ENCODE measurements around the gene SEC16A. TPM values are rescaled to one million over a fixed set of nuclear protein-coding genes. Genes with fewer than 3 reads are reported as not detected.

The SEC16A gene
- total RNA-seq, 1 donor from 2014 or later = 64.5 TPM

- no peak for DNase-seq (ENCODE audit: low read depth)
- Histone ChIP-seq H3K4me3 (ENCODE audit: low read depth, low read length) (no peak overlapping the region), H3K27me3 (ENCODE audit: control insufficient read depth, insufficient read depth, low read length) (no peaks in the 10 kb centered on the region), H3K36me3 (ENCODE audit: control insufficient read depth, insufficient read depth, low read length) (peaks cover 1% of the 10 kb centered on the region)
- no peak for TF ChIP-seq CTCF (IDR thresholded peaks at IDR 0.05; ENCODE audit: insufficient read depth, low read length, poor library complexity, severe bottlenecking)
Measured at GRCh38 chr9:136515276-136515675, 32.4 kb upstream of the SEC16A start.

GRCh38 chr9:136514022-136514714 lies 31.3 kb upstream of the SEC16A start:
- no peak for DNase-seq (ENCODE audit: low read depth)
- H3K27me3 ChIP-seq (ENCODE audit: control insufficient read depth, insufficient read depth, low read length) = no peaks in the 10 kb centered on the region
- no peak overlapping the region for H3K4me3 ChIP-seq (ENCODE audit: low read depth, low read length)
- H3K36me3 ChIP-seq (ENCODE audit: control insufficient read depth, insufficient read depth, low read length) = peaks cover 1% of the 10 kb centered on the region
- TF ChIP-seq CTCF (IDR thresholded peaks at IDR 0.05; ENCODE audit: insufficient read depth, low read length, poor library complexity, severe bottlenecking) = no peak

- no peak for TF ChIP-seq CTCF (IDR thresholded peaks at IDR 0.05; ENCODE audit: insufficient read depth, low read length, poor library complexity, severe bottlenecking)
- Histone ChIP-seq H3K36me3 (ENCODE audit: control insufficient read depth, insufficient read depth, low read length) (peaks cover 1% of the 10 kb centered on the region), H3K4me3 (ENCODE audit: low read depth, low read length) (no peak overlapping the region), H3K27me3 (ENCODE audit: control insufficient read depth, insufficient read depth, low read length) (no peaks in the 10 kb centered on the region)
- DNase-seq (ENCODE audit: low read depth) = no peak
Measured at GRCh38 chr9:136513191-136513590, 30.4 kb upstream of the SEC16A start.

- TF ChIP-seq CTCF (IDR thresholded peaks at IDR 0.05; ENCODE audit: insufficient read depth, low read length, poor library complexity, severe bottlenecking) = no peak
- no peak overlapping the region for H3K4me3 ChIP-seq (ENCODE audit: low read depth, low read length)
- peaks cover 4% of the 10 kb centered on the region for H3K36me3 ChIP-seq (ENCODE audit: control insufficient read depth, insufficient read depth, low read length)
- DNase-seq (ENCODE audit: low read depth) = no peak
- no peaks in the 10 kb centered on the region for H3K27me3 ChIP-seq (ENCODE audit: control insufficient read depth, insufficient read depth, low read length)
Measured at GRCh38 chr9:136512651-136513071, 29.8 kb upstream of the SEC16A start.

GRCh38 chr9:136511670-136512592 lies 29.1 kb upstream of the SEC16A start:
- Histone ChIP-seq H3K36me3 (ENCODE audit: control insufficient read depth, insufficient read depth, low read length) (peaks cover 6% of the 10 kb centered on the region), H3K27me3 (ENCODE audit: control insufficient read depth, insufficient read depth, low read length) (no peaks in the 10 kb centered on the region), H3K4me3 (ENCODE audit: low read depth, low read length) (no peak overlapping the region)
- DNase-seq (ENCODE audit: low read depth) = no peak
- no peak for TF ChIP-seq CTCF (IDR thresholded peaks at IDR 0.05; ENCODE audit: insufficient read depth, low read length, poor library complexity, severe bottlenecking)

Data from kidney epithelial cell (primary cell).